Stimulated activated naive CD8-positive, alpha-beta T cell treated with anti-CD3 and anti-CD28 coated beads, Interleukin-15, Interleukin-2, amounts not matched to agents 100 ng/mL and 50 ng/mL, for 24 hours (primary cell): ENCODE results near the gene MYO1F.
"Not testable (repeated sequence)": the region's sequence is repeated elsewhere in the genome, so short reads cannot be mapped to it uniquely, and the experiment has no call there.

ENCODE experiments used
- H3K27ac Mint-ChIP-seq: one replicate; pipeline ENCODE4 v1.8.0; 2021; ENCODE audit warnings: mild to moderate bottlenecking, mixed read lengths
- H3K27me3 Mint-ChIP-seq: one replicate; pipeline ENCODE4 v1.8.0; 2021; ENCODE audit warnings: mixed read lengths
- H3K36me3 Mint-ChIP-seq: one replicate; pipeline ENCODE4 v1.8.0; 2021; ENCODE audit warnings: low read depth, mixed read lengths
- H3K4me1 Mint-ChIP-seq: one replicate; pipeline ENCODE4 v1.8.0; 2021; ENCODE audit warnings: low read depth, mixed read lengths
- H3K4me3 Mint-ChIP-seq: one replicate; pipeline ENCODE4 v1.8.0; 2021; ENCODE audit warnings: mild to moderate bottlenecking, mixed read lengths
- H3K9me3 Mint-ChIP-seq: one replicate; pipeline ENCODE4 v1.8.0; 2021; ENCODE audit warnings: mixed read lengths

The MYO1F gene

DNA sequence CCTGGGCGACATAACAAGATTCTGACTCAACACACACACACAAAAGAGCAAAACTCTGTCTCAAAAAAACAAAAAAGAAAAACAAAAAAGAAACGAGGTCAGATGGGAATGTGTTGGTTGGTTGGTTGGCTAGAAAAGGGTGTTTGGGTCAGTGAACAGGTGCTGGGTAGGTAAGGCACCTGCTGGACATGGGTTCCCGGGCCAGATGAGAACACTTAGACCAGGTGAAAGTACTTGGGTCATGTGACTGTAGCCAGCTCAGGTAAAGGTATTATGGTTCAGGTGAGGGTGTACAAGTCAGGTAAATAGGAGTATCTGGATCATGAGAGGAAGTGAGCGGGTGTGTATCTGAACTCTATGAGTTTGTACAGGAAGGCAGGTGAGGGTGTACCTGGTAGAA lies 48.7 kb downstream of the MYO1F start:
- H3K27me3 Mint-ChIP-seq, result no peaks in the 10 kb centered on the region
- peaks cover 21% of the 10 kb centered on the region for H3K36me3 Mint-ChIP-seq

DNA sequence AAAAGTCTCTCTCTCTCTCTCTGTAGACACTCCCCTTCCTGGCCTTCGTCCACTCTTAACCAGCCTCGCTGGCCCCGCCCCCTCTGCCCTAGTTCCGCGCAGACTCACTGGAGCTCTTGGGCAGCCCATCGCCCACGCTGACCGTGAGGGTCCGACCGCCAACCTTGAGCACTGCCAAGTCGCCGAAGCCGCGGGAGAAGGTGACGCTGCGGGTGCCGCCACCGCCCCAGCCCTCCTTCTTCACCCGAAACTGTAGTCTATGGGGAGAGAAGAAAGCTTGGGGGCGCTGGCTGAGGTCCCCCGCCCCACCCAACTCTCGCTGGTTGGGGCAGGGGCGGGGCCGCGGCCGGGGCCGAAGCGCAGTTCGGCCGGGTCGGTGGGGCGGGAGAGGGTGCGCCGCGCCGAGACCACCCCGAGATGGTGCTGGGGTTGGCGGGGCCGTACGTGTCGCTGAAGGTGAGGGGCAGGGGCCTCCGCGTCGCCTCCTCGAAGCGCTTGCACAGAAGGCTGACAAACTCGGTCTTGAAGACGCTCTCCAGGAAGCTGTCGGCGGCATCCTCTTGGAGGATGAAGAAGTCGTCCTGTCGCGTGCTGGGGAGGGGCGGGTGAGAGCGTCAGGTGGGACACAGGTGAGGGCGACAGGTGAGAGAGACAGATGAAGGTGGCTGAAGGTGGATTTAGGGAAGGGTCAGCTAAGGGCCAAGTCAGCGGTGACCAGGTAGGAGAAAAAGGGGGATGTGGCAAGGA lies 50.7 kb downstream of the MYO1F start:
- H3K9me3 Mint-ChIP-seq, result no peaks in the 10 kb centered on the region
- H3K27ac Mint-ChIP-seq, result no peak overlapping the region
- no peak overlapping the region for H3K4me3 Mint-ChIP-seq
- no peaks in the 10 kb centered on the region for H3K27me3 Mint-ChIP-seq
- peaks cover 7% of the 10 kb centered on the region for H3K4me1 Mint-ChIP-seq
- peaks cover 21% of the 10 kb centered on the region for H3K36me3 Mint-ChIP-seq

More for the DNA sequence above, 48.7 kb downstream of the MYO1F start:
- Mint-ChIP-seq H3K4me1 (peaks cover 7% of the 10 kb centered on the region), H3K9me3 (no peaks in the 10 kb centered on the region), H3K4me3 (no peak overlapping the region), H3K27ac (no peak overlapping the region)

DNA sequence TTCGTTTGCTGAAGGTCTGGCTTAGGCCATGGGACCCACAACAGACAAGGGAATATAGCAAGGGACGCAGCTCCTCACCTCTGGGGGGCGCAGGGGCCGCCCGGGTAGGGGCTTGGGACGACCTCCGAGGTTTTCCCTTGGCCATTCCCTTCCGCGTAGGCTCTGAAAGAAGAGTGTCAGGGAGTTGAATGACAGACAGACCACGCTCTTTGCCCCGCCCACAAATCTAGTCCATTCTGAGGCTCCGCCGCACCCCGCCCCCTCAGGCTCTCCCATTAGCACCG lies 51.9 kb downstream of the MYO1F start:
- no peaks in the 10 kb centered on the region for H3K9me3 Mint-ChIP-seq
- no peak overlapping the region for H3K27ac Mint-ChIP-seq
- peaks cover 7% of the 10 kb centered on the region for H3K4me1 Mint-ChIP-seq
- no peak overlapping the region for H3K4me3 Mint-ChIP-seq
- H3K36me3 Mint-ChIP-seq, result peaks cover 21% of the 10 kb centered on the region
- H3K27me3 Mint-ChIP-seq, result no peaks in the 10 kb centered on the region

DNA sequence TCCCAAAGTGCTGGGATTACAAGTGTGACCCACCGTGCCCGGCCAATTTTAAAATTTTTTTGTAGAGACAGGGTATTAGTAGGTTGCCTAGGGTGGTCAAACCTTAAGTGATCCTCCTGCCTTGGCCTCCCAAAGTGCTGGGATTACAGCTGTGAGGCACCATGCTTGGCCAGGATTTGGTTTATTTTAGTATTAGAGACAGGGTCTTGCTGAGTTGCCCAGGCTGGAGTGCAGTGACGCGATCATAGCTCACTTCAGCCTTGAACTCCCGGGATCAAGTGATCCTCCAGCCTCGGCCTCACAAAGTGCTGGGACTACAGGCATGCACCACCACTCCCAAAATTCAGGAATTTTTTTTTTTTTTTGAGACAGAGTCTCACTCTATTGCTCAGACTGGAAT lies 57.9 kb downstream of the MYO1F start:
- H3K27ac Mint-ChIP-seq, result no peak overlapping the region
- no peaks in the 10 kb centered on the region for H3K9me3 Mint-ChIP-seq
- H3K4me3 Mint-ChIP-seq, result no peak overlapping the region
- no peaks in the 10 kb centered on the region for H3K36me3 Mint-ChIP-seq
- H3K4me1 Mint-ChIP-seq, result peaks cover 37% of the 10 kb centered on the region
- H3K27me3 Mint-ChIP-seq, result no peaks in the 10 kb centered on the region

DNA sequence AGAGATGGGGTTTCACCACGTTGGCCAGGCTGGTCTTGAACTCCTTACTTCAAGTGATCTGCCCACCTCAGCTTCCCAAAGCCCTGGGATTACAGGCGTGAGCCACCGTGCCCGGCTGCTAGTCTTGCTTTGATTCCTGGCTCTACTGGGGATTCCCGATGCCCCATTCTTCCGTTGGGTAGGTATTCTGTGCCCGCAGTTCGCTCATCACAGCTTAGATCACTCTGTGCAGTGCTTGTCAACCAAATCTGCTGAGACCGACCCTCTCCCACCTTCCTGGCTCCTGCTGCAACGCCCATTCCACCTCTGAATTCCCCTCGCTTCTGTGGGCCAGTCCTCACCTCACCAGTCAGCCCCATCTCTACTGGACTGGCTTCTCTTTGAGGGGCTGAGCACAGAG lies 58.7 kb downstream of the MYO1F start:
- Mint-ChIP-seq H3K9me3 (no peaks in the 10 kb centered on the region), H3K36me3 (no peaks in the 10 kb centered on the region), H3K27ac (no peak overlapping the region), H3K4me1 (peaks cover 42% of the 10 kb centered on the region), H3K27me3 (no peaks in the 10 kb centered on the region), H3K4me3 (no peak overlapping the region)

DNA sequence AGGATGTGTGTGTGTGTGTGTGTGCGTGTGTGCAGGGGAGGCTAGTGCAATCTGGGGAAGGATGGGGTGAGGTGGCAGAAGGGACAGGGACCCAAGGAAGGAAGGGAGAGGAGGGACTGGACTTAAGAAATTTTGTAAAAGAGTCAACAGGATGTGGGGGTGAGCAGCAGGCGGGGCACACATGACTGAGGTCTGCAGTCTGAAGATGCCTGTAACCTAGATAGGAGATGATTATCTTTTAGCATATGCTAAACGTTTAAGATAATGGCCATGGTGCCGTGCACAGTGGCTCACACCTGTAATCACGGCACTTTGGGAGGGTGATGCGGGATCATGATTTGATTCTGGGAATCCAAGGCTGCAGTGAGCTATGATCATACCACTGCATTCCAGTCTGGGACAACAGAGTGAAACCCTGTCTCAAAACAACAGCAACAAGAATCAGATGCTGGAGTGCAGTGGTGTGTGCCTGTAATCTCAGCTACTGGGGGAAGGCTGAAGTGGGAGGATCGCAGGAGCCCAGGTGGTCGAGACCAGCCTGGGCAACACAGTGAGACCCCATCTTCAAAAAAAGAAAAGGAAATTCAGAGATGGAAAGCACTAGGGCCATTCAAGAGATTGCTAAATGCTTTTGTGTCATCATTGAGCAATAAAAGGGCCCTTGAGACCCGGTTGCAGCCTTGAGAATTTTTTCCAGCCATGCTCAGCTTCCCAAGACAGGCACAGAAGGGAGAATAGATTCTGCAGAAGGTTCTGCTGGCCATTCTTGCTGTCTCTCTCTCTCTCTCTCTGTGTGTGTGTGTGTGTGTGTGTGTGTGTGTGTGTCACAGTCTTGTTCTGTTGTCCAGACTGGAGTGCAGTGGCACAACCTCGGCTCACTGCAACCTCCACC lies 59.4 kb downstream of the MYO1F start:
- Mint-ChIP-seq H3K27ac (peak overlapping the region; percentile 87), H3K4me3 (peak overlapping the region; percentile 60), H3K27me3 (no peaks in the 10 kb centered on the region), H3K4me1 (peaks cover 45% of the 10 kb centered on the region), H3K36me3 (no peaks in the 10 kb centered on the region), H3K9me3 (no peaks in the 10 kb centered on the region)

DNA sequence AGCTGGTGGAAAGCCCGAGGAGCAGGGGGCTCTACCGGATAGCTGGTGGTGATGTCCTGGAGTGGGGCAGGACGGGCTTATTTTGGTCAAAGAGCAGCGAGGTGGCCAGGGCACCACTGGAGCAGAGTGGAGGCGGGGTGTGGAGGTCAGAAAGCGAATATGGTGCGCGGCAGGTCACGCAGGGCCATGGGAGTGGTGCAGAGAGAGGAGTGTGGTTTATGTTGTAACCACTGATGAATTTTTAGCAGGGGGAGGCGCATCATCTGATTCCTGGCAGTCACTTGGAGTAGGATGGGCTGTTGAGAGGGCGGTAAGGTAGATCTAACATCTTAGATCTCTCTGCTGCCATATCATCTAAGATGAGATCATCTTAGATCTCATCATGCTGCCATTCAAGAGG lies 61.9 kb downstream of the MYO1F start:
- Mint-ChIP-seq H3K36me3 (peaks cover 4% of the 10 kb centered on the region), H3K27me3 (no peaks in the 10 kb centered on the region), H3K4me3 (peak overlapping the region; percentile 88), H3K9me3 (no peaks in the 10 kb centered on the region), H3K4me1 (peaks cover 55% of the 10 kb centered on the region), H3K27ac (peak overlapping the region; percentile 81)

DNA sequence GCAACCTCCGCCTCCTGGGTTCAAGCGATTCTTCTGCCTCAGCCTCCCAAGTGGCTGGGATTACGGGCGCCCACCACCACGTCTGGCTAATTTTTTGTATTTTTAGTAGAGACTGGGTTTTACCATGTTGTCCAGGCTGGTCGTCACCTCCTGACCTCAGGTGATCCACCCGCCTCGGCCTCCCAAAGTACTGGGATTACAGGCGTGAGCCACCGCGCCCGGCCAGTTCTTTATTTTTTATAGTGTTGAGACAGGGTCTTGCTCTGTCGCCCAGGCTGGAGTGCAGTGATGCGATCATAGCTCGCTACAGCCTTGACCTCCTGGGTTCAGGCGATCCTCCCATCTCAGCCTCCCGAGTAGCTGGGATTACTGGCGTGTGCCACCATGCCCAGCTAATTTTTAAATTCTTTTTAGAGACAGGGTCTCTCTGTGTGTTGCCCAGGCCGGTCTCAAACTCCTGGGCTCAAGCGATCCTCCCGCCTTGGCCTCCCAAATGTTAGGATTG lies 62.7 kb downstream of the MYO1F start:
- H3K4me1 Mint-ChIP-seq, result peaks cover 55% of the 10 kb centered on the region
- peak overlapping the region; percentile 88 for H3K4me3 Mint-ChIP-seq
- not testable (repeated sequence) for H3K36me3 Mint-ChIP-seq, H3K9me3 Mint-ChIP-seq, H3K27me3 Mint-ChIP-seq
- peak overlapping the region; percentile 94 for H3K27ac Mint-ChIP-seq

DNA sequence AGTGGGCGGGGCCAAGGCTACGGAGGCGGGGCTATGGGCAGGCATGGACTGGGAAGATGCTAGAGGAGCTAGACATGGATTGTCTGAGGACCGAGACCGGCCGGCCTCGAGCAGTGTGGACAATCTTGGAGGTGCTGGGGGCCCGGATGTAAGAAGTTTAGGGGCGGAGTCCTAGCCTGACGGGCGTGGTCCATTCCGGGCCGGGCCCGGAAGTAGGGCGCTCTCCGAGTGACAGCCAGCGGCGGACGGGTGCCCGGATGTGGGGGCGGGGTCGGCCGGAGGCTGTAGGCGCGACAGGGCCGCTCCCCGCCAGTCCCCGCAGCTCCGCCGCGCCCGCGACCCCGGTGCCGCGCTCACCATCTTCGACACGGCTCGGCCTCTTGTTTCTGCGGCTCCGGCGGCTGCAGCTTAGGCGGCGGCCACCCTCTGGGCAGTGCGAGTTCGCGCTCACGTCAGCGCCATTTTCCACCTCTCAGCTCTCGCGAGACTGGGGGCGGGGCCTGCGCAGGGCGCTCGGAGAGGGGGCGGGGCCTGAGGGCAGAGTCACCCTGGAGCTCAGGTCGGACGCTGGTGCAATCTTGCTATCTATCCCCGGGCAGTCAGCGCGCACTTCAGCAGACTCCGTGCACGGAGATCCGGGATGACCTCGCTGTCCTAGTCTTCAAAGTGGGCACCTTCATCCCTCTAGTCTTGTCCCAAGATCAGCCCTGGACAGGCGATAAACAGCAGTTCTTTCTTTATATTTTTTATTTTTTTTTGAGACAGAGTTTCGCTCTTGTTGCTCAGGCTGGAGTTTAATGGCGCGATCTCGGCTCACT lies 63.3 kb downstream of the MYO1F start, which contains the start of gene ZNF414:
ZNF414 (minus strand) TSS at position 481 of the 818 bp plus-strand sequence; CDS start at position 360, 121 bp downstream.
- Mint-ChIP-seq H3K4me3 (peak within 1 kb of the TSS; percentile 88), H3K9me3 (no peaks in the 10 kb centered on the region), H3K27ac (peak within 1 kb of the TSS; percentile 94), H3K27me3 (no peaks in the 10 kb centered on the region), H3K4me1 (peaks cover 55% of the 10 kb centered on the region), H3K36me3 (peaks cover 4% of the 10 kb centered on the region)

DNA sequence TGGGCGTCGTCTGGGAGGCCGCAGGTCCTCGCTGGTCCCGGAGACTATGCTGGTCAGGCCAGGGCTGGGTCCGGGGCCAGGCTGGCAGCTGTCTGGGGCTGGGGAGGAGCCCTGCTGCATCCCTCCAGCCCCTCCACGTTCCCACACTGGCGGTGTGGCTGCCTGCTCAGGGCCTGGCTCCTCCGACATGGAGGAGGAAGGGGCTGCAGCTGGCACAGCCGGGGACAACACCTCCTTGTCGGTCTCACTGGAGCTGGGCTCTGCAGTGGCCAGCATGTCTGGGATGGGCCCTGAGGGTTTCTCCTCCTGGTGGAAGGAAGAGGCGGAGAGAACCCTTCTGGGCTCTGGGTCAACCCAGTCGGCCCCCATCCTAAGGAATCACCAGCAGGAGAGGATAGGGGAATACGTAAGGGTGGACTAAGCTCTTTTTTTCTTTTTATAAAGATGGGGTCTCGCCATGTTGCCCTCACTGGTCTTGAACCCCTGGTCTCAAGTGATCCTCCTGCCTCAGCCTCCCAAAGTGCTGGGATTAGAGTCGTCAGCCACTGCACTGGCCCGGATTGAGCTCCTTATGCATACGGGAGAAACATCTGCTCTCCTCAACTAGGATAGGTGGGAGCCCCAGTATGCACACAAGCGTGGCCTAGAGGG lies 64.1 kb downstream of the MYO1F start:
- peaks cover 4% of the 10 kb centered on the region for H3K36me3 Mint-ChIP-seq
- no peaks in the 10 kb centered on the region for H3K9me3 Mint-ChIP-seq
- peak overlapping the region; percentile 88 for H3K4me3 Mint-ChIP-seq
- H3K27me3 Mint-ChIP-seq, result no peaks in the 10 kb centered on the region
- peak overlapping the region; percentile 94 for H3K27ac Mint-ChIP-seq
- peaks cover 48% of the 10 kb centered on the region for H3K4me1 Mint-ChIP-seq

DNA sequence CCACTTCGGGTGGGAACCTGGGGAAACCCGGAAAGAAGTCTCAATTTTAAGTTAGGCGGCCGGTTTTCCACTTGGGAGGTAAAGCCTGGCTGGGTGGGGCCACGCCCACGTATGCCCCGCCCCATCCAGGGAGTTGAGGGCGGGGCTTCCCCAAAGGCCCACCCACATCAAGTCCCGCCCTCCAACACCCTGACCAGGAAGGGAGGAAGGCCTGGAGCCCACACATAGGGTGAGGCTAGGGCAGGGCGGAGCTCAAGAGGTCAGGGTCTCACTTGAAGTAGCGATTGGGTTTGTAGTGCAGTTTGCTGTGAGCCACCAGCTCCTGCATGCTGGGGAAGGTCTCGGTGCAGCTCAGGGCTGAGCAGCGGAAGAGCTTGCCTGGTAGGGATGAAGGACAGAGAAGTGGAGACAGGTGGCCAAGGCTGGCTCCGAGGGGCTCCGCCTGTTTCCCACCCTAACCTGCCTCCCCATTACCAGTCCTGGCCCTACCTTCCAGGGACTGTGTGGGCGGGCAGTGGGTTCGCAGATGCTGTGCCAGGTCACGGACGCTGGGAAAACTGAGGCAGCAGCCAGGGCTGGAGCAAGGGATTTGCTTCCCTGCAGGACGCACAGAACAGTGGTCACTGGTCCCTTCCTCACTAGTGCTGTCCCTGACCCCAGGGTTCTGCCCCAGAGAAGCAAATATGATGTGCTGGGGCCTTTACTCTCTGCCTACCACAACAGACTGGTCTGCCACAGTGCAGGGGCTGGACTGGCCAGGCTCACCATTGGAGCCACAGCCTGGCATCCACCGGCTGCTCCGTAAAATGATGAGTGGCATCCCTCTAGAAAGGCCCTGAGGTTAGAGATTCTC lies 64.9 kb downstream of the MYO1F start:
- Mint-ChIP-seq H3K27me3 (no peaks in the 10 kb centered on the region), H3K4me1 (peaks cover 40% of the 10 kb centered on the region), H3K9me3 (no peaks in the 10 kb centered on the region), H3K4me3 (peak overlapping the region; percentile 76), H3K36me3 (peaks cover 4% of the 10 kb centered on the region), H3K27ac (peak overlapping the region; percentile 52)

DNA sequence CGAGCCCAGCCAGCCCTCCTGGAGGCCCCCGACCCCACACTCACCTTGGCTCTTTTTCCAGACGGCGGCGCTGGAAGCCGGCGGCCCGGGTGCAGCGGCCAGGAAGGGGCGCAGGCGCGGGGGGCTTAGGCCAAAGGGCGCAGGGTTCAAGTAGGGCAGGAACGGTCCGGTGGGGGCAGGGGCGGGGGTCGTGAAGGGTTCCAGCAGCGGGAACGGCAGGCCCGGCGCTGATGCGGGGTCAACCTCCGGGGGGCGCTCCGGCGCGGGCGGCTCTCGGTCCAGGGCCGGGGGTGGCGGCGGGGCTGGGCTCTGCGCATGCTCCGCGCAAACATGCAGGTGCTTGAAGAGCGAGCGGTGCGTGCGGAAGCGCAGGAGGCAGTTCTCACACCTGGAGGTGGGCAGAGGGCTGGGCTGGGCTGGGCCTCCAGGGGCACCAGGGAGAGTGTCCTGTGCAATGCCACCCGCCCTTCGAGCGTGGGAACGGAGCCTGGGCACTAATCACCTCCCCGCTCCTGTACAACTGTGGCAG lies 65.6 kb downstream of the MYO1F start:
- Mint-ChIP-seq H3K36me3 (peaks cover 4% of the 10 kb centered on the region), H3K27me3 (no peaks in the 10 kb centered on the region), H3K9me3 (no peaks in the 10 kb centered on the region), H3K4me3 (no peak overlapping the region), H3K27ac (no peak overlapping the region), H3K4me1 (peaks cover 34% of the 10 kb centered on the region)

DNA sequence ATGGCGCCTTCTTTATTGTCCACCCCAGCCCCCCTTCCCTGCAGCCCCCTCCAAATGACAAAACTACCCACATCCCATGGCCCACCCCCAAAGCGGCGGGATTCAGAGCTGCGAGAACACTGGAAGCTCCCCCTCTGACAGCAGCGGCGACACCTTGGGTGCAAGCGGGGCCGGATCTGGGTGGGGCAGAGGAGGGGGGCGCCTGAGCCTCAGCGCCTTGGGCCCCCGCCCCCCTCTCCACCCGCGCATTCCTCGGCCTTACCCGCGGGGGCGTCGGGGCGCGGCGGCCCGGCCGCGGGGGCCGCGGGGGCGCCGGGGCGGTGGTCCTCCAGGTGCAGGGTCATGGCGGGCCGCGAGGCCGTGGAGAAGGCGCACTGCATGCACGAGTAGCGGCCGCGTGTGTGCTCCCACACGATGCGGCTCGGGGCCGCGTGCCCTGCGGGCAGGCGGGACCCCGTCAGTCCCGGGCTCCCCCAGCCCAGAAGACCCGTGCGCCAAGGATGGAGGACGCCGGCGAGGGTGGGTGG lies 66.6 kb downstream of the MYO1F start:
- Mint-ChIP-seq H3K27ac (no peak overlapping the region), H3K4me1 (peaks cover 33% of the 10 kb centered on the region), H3K4me3 (no peak overlapping the region), H3K9me3 (no peaks in the 10 kb centered on the region), H3K27me3 (no peaks in the 10 kb centered on the region), H3K36me3 (peaks cover 4% of the 10 kb centered on the region)
